ENCODE data around the gene POLE2.
A peak's percentile ranks its signal among the peaks of the same experiment; 100 is the strongest.
"Not testable (repeated sequence)": the region's sequence is repeated elsewhere in the genome, so short reads cannot be mapped to it uniquely, and the experiment has no call there.

Gene POLE2

GRCh38 chr14:49670475-49670874 is 17.5 kb downstream of the POLE2 start:
- DNase-seq (ENCODE audit: low read depth in 2 of 3, low spot score in 1 of 3) = no peak

GRCh38 chr14:49659526-49660455 is 28.2 kb downstream of the POLE2 start:
- no peak for DNase-seq (ENCODE audit: low read depth in 2 of 3, low spot score in 1 of 3)

- not testable (repeated sequence) for DNase-seq (ENCODE audit: low read depth in 2 of 3, low spot score in 1 of 3)
These were observed 30.5 kb downstream of the POLE2 start for GRCh38 chr14:49657500-49657899.

- no peak for DNase-seq (ENCODE audit: low read depth in 2 of 3, low spot score in 1 of 3)
These were observed 33.5 kb downstream of the POLE2 start for GRCh38 chr14:49654511-49654910.

- no peak for DNase-seq (ENCODE audit: low read depth in 2 of 3, low spot score in 1 of 3)
These were observed 34.5 kb downstream of the POLE2 start for GRCh38 chr14:49653508-49653907.

GRCh38 chr14:49642163-49642562 is 45.9 kb downstream of the POLE2 start:
- no peak for DNase-seq (ENCODE audit: low read depth in 2 of 3, low spot score in 1 of 3)

- no peak for DNase-seq (ENCODE audit: low read depth in 2 of 3, low spot score in 1 of 3)
These were observed 46.3 kb downstream of the POLE2 start for GRCh38 chr14:49641697-49642129.

GRCh38 chr14:49640540-49641417 is 47.2 kb downstream of the POLE2 start:
- DNase-seq (ENCODE audit: low read depth in 2 of 3, low spot score in 1 of 3) = no peak

- DNase-seq (ENCODE audit: low read depth in 2 of 3, low spot score in 1 of 3) = no peak
These were observed 50.4 kb downstream of the POLE2 start for GRCh38 chr14:49637534-49638078.

- DNase-seq (ENCODE audit: low read depth in 2 of 3, low spot score in 1 of 3) = no peak
These were observed 51.1 kb downstream of the POLE2 start for GRCh38 chr14:49636866-49637265.

- peak; percentile 39 to 56 (median 45) for DNase-seq (ENCODE audit: low read depth in 2 of 3, low spot score in 1 of 3)
These were observed 53.3 kb downstream of the POLE2 start, which contains the start of gene DNAAF2 for GRCh38 chr14:49634547-49635334. Gene DNAAF2 (minus strand): TSS chr14:49635244. CDS start chr14:49635149, 95 bp downstream.

- DNase-seq (ENCODE audit: low read depth in 2 of 3, low spot score in 1 of 3) = peak; percentile 85 to 94 (median 91)
These were observed 54.1 kb downstream of the POLE2 start for GRCh38 chr14:49633640-49634546.

GRCh38 chr14:49623941-49624839 is 63.8 kb downstream of the POLE2 start:
- no peak for DNase-seq (ENCODE audit: low read depth in 2 of 3, low spot score in 1 of 3)

- DNase-seq (ENCODE audit: low read depth in 2 of 3, low spot score in 1 of 3) = no peak
These were observed 64.6 kb downstream of the POLE2 start for GRCh38 chr14:49623387-49623786.

GRCh38 chr14:49622022-49622607 is 65.9 kb downstream of the POLE2 start:
- DNase-seq (ENCODE audit: low read depth in 2 of 3, low spot score in 1 of 3) = no peak

GRCh38 chr14:49621114-49621881 is 66.7 kb downstream of the POLE2 start:
- DNase-seq (ENCODE audit: low read depth in 2 of 3, low spot score in 1 of 3) = peak in 2 of 3 donors; percentile 37 to 55
